ENCODE results near the gene SST. TPM values are rescaled to one million over a fixed set of nuclear protein-coding genes. Genes with fewer than 3 reads are reported as not detected.

The SST gene
- total RNA-seq, 1 donor from 2014 or later: not detected

DNA sequence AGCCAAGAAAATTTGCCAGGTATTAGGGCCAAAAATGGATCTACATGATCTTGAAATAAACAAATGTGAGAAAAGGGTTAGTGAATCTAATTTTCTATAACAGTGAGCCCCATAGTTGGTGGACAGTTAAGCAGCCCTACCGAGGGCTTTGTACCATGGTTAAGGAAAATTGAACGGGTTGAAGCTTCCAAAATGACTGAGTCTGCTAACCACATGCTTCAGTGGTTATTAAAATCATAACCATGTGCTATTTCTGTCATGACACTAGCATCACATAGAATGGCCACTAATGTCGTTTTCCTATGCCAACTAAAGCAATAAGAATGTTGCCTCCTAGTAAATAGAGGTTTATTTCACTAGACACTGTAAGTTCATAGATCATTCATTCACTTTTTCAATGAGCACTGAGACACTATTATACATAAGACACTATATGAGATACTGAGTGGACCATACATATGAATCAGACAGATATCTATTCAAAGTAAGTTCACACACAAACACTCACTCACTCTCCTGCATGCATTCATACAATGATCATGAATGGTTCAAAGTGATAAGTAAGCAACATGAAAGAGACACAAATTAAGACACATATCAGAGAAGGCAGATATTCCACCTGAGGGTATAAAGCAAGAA, 4.3 kb downstream of the SST start:
- Histone ChIP-seq H3K4me1 (no peaks in the 10 kb centered on the region), H3K27ac (no peak overlapping the region), H3K4me3 (no peak overlapping the region), H3K27me3 (no peaks in the 10 kb centered on the region), H3K36me3 (no peaks in the 10 kb centered on the region), H3K9me3 (no peaks in the 10 kb centered on the region)
- TF ChIP-seq, protein P1, sequence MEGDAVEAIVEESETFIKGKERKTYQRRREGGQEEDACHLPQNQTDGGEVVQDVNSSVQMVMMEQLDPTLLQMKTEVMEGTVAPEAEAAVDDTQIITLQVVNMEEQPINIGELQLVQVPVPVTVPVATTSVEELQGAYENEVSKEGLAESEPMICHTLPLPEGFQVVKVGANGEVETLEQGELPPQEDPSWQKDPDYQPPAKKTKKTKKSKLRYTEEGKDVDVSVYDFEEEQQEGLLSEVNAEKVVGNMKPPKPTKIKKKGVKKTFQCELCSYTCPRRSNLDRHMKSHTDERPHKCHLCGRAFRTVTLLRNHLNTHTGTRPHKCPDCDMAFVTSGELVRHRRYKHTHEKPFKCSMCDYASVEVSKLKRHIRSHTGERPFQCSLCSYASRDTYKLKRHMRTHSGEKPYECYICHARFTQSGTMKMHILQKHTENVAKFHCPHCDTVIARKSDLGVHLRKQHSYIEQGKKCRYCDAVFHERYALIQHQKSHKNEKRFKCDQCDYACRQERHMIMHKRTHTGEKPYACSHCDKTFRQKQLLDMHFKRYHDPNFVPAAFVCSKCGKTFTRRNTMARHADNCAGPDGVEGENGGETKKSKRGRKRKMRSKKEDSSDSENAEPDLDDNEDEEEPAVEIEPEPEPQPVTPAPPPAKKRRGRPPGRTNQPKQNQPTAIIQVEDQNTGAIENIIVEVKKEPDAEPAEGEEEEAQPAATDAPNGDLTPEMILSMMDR (IDR thresholded peaks at IDR 0.05): no peak
- intact Hi-C loops (cut with DNase I): no loop called here
- no peak for DNase-seq (ENCODE audit: low spot score in 2 of 2)

DNA sequence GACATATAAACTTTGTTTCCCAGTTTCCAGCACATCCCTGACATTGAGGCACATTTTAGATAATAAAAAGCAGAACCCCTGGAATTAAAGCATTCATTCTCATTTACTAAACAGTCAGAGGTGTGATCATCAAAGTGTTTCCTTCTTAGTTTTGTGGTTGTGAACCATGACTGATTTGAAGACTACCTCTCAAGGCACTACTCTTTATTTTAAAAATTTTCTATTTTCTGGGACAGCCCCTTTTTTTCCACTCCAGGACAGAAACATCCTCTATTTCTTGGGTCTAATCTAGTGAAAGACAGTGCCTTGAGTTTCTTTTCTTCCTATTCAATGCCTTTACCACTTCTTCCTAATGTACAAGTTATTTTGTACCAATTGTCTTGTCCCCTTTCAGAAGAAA, 5.2 kb downstream of the SST start:
- DNase-seq (ENCODE audit: low spot score in 2 of 2): no peak
- intact Hi-C loops (cut with DNase I): no loop called here
- Histone ChIP-seq H3K4me3 (no peak overlapping the region), H3K36me3 (no peaks in the 10 kb centered on the region), H3K27ac (no peak overlapping the region), H3K9me3 (no peaks in the 10 kb centered on the region), H3K27me3 (no peaks in the 10 kb centered on the region), H3K4me1 (no peaks in the 10 kb centered on the region)
- TF ChIP-seq, protein P1 (IDR thresholded peaks at IDR 0.05): no peak

DNA sequence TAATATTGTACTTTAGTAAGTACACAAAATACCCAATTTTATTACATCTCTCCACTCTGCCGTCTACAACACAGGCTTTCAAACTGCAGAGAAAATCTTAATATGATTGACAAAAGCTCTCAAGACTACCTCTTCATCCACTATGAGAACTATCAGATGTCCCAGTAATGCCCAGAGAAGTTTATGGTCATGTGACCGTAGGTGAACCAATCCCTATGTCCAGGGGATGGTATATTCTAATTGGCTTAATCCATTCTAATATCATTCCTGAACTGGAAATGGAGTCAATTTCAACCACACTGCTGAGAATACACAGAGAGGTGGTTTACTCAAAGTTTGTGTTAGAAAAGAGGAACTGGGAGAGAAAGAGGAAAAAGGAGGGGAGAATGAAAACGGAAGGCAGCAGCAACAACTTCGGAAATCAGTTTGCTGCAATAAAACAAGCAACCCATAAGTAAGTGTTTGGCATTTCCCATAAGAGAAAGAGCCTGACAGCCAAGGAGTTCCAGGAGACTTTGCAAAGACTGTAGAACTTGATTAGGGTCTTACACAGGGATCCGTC, 7.3 kb downstream of the SST start:
- no peak for DNase-seq (ENCODE audit: low spot score in 2 of 2)
- Histone ChIP-seq H3K36me3 (no peaks in the 10 kb centered on the region), H3K9me3 (no peaks in the 10 kb centered on the region), H3K27me3 (no peaks in the 10 kb centered on the region), H3K27ac (no peak overlapping the region), H3K4me3 (no peak overlapping the region), H3K4me1 (no peaks in the 10 kb centered on the region)
- TF ChIP-seq, protein P1 (IDR thresholded peaks at IDR 0.05): no peak
- intact Hi-C loops (cut with DNase I): no loop called here

DNA sequence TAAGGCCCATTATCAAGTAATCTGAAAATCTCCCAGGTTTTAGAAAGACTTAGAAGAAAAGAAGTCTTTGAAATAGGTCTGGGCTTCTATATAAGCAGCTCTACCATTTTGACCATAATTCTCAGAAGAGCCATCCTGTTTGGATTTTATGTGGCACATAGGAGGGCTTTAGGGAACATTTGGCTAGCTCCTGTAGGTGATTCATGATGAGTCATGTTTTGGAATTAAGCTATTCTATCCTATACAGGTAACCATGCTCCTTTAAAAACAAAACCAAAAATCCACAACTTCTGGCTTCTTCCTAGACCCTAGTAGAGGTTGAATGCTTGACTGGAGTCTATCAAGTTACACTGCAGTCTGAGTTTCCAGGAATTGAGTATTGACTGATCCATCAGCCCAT, 8.9 kb downstream of the SST start:
- DNase-seq (ENCODE audit: low spot score in 2 of 2): no peak
- H3K9me3 ChIP-seq: no peaks in the 10 kb centered on the region
- H3K36me3 ChIP-seq: no peaks in the 10 kb centered on the region
- intact Hi-C loops (cut with DNase I): no loop called here
- no peaks in the 10 kb centered on the region for H3K27me3 ChIP-seq
- H3K4me3 ChIP-seq: no peak overlapping the region
- TF ChIP-seq, protein P1 (IDR thresholded peaks at IDR 0.05): no peak
- H3K4me1 ChIP-seq: no peaks in the 10 kb centered on the region
- H3K27ac ChIP-seq: no peak overlapping the region

DNA sequence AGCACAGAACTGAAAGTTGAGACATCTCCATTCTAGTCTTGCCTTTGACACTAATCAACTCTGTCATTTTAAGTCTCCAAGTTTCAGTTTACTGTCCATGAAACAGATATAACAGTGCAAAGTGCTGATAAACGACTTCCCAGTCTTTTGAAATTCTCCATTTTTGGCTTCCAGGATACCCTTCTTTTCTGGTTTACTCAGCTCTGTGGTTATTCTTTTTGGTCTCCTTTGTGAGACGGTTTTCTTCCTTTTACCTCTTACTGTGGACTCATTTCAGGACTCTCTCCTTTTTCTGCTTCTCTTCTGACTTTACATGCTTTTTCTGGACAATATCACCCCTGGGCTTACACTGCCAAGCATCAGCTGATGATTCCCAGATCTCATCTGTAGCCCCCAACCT, 18.9 kb downstream of the SST start:
- no peak overlapping the region for H3K27ac ChIP-seq
- H3K27me3 ChIP-seq: no peaks in the 10 kb centered on the region
- H3K4me1 ChIP-seq: no peaks in the 10 kb centered on the region
- no peak overlapping the region for H3K4me3 ChIP-seq
- H3K9me3 ChIP-seq: no peaks in the 10 kb centered on the region
- TF ChIP-seq, protein P1 (IDR thresholded peaks at IDR 0.05): no peak
- no peaks in the 10 kb centered on the region for H3K36me3 ChIP-seq
- no peak for DNase-seq (ENCODE audit: low spot score in 2 of 2)
- intact Hi-C loops (cut with DNase I): no loop called here

Measured in ascending aorta (tissue), 2 donors.